ENCODE measurements around the gene DERA. TPM values are rescaled to one million over a fixed set of nuclear protein-coding genes. Genes with fewer than 3 reads are reported as not detected.
A peak's percentile ranks its signal among the peaks of the same experiment; 100 is the strongest.

Gene DERA
- total and polyA plus RNA-seq, 2 of the 13 experiments (the other 11 are each of a cell fraction or from before 2014, with no cell fraction given): 24.0 to 51.3 TPM

DNA sequence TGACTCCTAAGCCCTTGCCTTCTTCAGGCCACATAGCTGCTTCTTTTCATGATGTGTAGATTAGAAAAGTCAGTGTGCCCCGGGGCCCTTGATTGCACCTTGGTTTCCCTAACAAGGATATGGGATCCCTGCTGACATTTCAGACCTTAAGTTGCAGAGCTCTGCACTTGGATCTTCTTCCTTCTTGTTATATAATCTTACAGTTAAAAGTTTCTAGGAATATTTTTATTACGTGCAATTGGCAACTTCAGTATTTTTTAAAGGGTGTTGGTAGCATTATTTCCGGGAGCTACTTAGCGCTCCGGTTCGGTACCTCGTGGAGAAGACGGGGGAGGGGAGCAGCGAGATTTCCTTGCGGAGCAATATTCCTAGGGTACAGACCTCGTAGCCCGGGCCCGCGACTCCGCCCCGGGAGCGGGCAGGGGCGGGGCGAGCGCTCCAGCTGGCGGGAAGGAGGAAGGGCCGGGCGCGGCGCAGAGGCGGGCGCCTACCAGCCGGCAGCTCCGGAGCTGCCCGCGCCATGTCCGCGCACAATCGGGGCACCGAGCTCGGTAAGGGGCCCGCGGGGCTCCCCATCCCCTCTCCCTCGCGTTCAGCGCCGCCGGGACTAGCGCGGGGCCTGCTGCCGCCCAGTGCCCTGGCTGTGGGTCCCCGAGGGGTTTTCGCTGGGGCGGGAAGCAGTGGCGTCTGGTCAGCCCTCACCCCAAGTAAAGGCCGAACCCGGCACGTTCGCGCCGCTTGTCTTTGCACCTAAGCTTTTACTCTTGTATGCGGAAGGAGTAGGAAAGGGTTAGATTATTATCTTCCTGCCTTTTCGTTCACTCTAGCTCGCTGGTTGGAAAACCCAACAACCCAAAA lies at the start of gene DERA (continued):
- TF ChIP-seq ZSCAN9 (CRISPR knock-in tag; IDR thresholded peaks at IDR 0.05; ENCODE audit: borderline replicate concordance) (no peak), ETV5 (CRISPR knock-in tag; IDR thresholded peaks at IDR 0.05; ENCODE audit: borderline replicate concordance) (no peak), HNRNPUL1 (IDR thresholded peaks at IDR 0.05; ENCODE audit: low read depth, low read length) (no peak), EEA1 (CRISPR knock-in tag; IDR thresholded peaks at IDR 0.05; ENCODE audit: borderline replicate concordance) (no peak), WIZ (CRISPR knock-in tag; IDR thresholded peaks at IDR 0.05) (no peak), ZC3H4 (CRISPR knock-in tag; IDR thresholded peaks at IDR 0.05; ENCODE audit: borderline replicate concordance) (no peak), ATAD3A (CRISPR knock-in tag; IDR thresholded peaks at IDR 0.05) (no peak), ZSCAN25 (CRISPR knock-in tag; IDR thresholded peaks at IDR 0.05) (no peak), LCORL (IDR thresholded peaks at IDR 0.05) (no peak), LCORL (CRISPR knock-in tag; IDR thresholded peaks at IDR 0.05) (no peak), DPF2 (CRISPR knock-in tag; IDR thresholded peaks at IDR 0.05; ENCODE audit: borderline replicate concordance, low read depth) (no peak)
- TF ChIP-seq, protein P1, sequence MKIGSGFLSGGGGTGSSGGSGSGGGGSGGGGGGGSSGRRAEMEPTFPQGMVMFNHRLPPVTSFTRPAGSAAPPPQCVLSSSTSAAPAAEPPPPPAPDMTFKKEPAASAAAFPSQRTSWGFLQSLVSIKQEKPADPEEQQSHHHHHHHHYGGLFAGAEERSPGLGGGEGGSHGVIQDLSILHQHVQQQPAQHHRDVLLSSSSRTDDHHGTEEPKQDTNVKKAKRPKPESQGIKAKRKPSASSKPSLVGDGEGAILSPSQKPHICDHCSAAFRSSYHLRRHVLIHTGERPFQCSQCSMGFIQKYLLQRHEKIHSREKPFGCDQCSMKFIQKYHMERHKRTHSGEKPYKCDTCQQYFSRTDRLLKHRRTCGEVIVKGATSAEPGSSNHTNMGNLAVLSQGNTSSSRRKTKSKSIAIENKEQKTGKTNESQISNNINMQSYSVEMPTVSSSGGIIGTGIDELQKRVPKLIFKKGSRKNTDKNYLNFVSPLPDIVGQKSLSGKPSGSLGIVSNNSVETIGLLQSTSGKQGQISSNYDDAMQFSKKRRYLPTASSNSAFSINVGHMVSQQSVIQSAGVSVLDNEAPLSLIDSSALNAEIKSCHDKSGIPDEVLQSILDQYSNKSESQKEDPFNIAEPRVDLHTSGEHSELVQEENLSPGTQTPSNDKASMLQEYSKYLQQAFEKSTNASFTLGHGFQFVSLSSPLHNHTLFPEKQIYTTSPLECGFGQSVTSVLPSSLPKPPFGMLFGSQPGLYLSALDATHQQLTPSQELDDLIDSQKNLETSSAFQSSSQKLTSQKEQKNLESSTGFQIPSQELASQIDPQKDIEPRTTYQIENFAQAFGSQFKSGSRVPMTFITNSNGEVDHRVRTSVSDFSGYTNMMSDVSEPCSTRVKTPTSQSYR (CRISPR knock-in tag; IDR thresholded peaks at IDR 0.05; ENCODE audit: borderline replicate concordance): peak; percentile 34; the same call in 1 of the 2 replicates
- TF ChIP-seq, protein P2, sequence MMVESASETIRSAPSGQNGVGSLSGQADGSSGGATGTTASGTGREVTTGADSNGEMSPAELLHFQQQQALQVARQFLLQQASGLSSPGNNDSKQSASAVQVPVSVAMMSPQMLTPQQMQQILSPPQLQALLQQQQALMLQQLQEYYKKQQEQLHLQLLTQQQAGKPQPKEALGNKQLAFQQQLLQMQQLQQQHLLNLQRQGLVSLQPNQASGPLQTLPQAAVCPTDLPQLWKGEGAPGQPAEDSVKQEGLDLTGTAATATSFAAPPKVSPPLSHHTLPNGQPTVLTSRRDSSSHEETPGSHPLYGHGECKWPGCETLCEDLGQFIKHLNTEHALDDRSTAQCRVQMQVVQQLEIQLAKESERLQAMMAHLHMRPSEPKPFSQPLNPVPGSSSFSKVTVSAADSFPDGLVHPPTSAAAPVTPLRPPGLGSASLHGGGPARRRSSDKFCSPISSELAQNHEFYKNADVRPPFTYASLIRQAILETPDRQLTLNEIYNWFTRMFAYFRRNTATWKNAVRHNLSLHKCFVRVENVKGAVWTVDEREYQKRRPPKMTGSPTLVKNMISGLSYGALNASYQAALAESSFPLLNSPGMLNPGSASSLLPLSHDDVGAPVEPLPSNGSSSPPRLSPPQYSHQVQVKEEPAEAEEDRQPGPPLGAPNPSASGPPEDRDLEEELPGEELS (CRISPR knock-in tag; IDR thresholded peaks at IDR 0.05): no peak
- TF ChIP-seq, protein P3, sequence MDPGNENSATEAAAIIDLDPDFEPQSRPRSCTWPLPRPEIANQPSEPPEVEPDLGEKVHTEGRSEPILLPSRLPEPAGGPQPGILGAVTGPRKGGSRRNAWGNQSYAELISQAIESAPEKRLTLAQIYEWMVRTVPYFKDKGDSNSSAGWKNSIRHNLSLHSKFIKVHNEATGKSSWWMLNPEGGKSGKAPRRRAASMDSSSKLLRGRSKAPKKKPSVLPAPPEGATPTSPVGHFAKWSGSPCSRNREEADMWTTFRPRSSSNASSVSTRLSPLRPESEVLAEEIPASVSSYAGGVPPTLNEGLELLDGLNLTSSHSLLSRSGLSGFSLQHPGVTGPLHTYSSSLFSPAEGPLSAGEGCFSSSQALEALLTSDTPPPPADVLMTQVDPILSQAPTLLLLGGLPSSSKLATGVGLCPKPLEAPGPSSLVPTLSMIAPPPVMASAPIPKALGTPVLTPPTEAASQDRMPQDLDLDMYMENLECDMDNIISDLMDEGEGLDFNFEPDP (CRISPR knock-in tag; conservative IDR thresholded peaks at IDR 0.05): no peak
- TF ChIP-seq, protein P4, sequence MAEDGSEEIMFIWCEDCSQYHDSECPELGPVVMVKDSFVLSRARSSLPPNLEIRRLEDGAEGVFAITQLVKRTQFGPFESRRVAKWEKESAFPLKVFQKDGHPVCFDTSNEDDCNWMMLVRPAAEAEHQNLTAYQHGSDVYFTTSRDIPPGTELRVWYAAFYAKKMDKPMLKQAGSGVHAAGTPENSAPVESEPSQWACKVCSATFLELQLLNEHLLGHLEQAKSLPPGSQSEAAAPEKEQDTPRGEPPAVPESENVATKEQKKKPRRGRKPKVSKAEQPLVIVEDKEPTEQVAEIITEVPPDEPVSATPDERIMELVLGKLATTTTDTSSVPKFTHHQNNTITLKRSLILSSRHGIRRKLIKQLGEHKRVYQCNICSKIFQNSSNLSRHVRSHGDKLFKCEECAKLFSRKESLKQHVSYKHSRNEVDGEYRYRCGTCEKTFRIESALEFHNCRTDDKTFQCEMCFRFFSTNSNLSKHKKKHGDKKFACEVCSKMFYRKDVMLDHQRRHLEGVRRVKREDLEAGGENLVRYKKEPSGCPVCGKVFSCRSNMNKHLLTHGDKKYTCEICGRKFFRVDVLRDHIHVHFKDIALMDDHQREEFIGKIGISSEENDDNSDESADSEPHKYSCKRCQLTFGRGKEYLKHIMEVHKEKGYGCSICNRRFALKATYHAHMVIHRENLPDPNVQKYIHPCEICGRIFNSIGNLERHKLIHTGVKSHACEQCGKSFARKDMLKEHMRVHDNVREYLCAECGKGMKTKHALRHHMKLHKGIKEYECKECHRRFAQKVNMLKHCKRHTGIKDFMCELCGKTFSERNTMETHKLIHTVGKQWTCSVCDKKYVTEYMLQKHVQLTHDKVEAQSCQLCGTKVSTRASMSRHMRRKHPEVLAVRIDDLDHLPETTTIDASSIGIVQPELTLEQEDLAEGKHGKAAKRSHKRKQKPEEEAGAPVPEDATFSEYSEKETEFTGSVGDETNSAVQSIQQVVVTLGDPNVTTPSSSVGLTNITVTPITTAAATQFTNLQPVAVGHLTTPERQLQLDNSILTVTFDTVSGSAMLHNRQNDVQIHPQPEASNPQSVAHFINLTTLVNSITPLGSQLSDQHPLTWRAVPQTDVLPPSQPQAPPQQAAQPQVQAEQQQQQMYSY (CRISPR knock-in tag; IDR thresholded peaks at IDR 0.05): no peak
- TF ChIP-seq, protein P5, sequence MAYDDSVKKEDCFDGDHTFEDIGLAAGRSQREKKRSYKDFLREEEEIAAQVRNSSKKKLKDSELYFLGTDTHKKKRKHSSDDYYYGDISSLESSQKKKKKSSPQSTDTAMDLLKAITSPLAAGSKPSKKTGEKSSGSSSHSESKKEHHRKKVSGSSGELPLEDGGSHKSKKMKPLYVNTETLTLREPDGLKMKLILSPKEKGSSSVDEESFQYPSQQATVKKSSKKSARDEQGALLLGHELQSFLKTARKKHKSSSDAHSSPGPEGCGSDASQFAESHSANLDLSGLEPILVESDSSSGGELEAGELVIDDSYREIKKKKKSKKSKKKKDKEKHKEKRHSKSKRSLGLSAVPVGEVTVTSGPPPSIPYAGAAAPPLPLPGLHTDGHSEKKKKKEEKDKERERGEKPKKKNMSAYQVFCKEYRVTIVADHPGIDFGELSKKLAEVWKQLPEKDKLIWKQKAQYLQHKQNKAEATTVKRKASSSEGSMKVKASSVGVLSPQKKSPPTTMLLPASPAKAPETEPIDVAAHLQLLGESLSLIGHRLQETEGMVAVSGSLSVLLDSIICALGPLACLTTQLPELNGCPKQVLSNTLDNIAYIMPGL (CRISPR knock-in tag; IDR thresholded peaks at IDR 0.05; ENCODE audit: borderline replicate concordance in 1 of 2, low read depth in 1 of 2): peak in 1 of 2 experiments; percentile 77; a peak in 2 of 4 replicates

All from HepG2 (cell line).